Choroid plexus epithelial cell (primary cell): Measurements from ENCODE around the gene SCUBE1.
A peak's percentile ranks its signal among the peaks of the same experiment; 100 is the strongest.

Experiments
- DNase-seq: peaks from one replicate; pipeline ENCODE4 v3.0.0-alpha.2; 2010; ENCODE audit warnings: low read depth
- H3K4me3 ChIP-seq: 2 replicates; pipeline ENCODE4 v1.5.1; 2011; ENCODE audit warnings: low read depth, mild to moderate bottlenecking, control low read depth, low read length, moderate library complexity
- TF ChIP-seq, protein P1 (sequence below): conservative IDR thresholded peaks from 2 replicates; pipeline ENCODE4 v1.5.1; 2011; ENCODE audit warnings: low read depth, mild to moderate bottlenecking, control low read depth, inconsistent platforms, low read length, moderate library complexity

SCUBE1 gene

DNA sequence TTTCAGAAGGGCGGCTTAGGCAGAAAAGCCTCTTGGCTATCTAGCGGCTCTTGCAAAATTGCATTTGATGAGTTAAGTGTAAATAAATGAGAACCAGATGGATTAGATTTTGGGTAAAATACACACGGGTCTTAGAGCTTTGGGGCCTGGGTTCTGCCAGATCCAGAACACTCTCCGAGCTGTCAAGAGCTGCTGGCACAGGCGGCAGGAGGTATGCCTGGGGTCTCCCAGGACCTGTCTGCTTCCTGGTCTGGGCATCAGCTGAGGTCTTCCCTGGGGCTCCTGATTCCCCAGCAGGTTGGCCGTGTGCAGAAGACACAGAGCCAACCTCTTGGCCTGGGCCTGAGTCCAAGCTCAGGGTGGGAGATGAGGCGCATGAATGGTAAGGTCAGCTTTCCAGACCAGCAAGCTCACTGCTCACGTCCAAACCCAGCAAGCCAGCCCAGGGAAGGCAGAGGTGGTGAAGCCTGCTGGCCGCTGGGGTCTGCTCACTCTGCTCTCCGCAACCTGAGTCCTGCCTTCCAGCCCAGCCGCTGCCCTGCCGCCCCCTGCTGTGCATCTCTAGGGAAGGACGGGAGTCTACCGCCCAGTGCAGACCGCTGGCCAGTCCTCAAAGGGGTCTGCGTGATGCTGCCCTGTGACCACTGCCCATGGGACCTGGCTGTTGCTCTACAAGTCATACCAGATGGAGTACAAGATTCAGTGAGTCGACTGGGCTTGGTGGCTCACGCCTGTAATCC, 44.9 kb downstream of the SCUBE1 start:
- TF ChIP-seq, protein P1, sequence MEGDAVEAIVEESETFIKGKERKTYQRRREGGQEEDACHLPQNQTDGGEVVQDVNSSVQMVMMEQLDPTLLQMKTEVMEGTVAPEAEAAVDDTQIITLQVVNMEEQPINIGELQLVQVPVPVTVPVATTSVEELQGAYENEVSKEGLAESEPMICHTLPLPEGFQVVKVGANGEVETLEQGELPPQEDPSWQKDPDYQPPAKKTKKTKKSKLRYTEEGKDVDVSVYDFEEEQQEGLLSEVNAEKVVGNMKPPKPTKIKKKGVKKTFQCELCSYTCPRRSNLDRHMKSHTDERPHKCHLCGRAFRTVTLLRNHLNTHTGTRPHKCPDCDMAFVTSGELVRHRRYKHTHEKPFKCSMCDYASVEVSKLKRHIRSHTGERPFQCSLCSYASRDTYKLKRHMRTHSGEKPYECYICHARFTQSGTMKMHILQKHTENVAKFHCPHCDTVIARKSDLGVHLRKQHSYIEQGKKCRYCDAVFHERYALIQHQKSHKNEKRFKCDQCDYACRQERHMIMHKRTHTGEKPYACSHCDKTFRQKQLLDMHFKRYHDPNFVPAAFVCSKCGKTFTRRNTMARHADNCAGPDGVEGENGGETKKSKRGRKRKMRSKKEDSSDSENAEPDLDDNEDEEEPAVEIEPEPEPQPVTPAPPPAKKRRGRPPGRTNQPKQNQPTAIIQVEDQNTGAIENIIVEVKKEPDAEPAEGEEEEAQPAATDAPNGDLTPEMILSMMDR, result no peak
- no peak for DNase-seq
- H3K4me3 ChIP-seq, result no peak overlapping the region

DNA sequence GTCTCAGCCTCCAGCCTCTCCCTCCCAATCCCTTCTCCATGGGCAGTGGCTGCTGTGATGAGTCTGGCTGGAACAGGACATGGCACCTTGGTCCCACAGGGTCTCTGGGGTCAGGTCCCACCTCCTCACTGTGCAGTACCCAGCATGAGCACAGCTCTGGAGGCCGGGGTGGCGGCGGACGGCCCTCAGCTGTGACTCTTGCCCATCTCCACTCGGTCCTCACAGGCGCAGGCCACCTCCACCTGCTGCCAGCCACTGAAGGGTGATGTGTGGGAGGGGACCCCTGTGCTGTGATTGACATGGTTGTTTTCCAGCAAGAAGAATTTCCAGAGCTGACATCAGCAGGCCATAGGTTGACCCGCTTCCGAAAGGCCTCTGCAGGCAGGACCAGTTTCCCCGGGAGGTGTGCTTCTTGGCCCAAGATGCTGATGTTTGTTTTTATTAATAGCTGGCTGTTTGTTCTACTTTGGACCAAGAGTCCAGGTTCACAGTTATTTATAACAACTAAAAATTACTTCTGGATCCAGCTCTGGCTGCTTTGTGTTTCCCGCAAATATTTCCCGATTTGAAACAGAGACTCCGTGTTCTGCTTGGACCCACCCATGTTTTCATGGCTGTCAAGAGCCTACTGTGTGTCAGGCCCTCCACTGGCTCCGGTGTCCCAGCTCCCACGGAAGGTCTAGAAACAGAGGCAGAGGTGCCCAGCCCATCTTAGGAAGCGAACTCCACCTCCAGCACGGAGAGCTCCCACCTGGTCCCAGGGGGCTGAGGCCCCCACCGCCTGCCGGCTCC, 45.7 kb downstream of the SCUBE1 start:
- H3K4me3 ChIP-seq, result no peak overlapping the region
- TF ChIP-seq, protein P1, result no peak
- DNase-seq, result no peak

GRCh38 chr22:43296276-43296902, 46.8 kb downstream of the SCUBE1 start:
- no peak overlapping the region for H3K4me3 ChIP-seq
- TF ChIP-seq, protein P1, result no peak

DNA sequence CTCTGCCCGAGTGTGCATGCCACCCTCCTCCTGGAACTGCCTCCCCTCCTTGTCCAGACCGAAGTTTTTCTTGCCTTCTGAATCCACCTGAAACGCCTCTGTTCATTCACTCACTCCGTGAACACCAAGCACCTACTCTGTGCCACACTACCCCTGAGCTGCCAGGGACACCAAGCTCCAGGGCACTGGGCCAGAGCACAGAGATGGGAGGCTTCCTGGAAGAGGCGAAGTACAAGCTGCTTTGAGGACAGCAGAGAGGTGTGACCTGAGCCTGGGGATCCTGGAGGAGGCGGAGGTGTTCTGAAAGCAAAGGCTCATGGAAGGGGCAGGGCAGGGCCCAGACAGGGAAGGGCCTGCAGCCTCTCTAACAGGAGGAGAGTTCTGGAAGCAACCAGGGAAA, 47.5 kb downstream of the SCUBE1 start:
- no peak for DNase-seq
- no peak overlapping the region for H3K4me3 ChIP-seq
- TF ChIP-seq, protein P1, result no peak

More at GRCh38 chr22:43296276-43296902, 46.8 kb downstream of the SCUBE1 start:
- no peak for DNase-seq

- TF ChIP-seq, protein P1, result no peak
- H3K4me3 ChIP-seq, result no peak overlapping the region
- DNase-seq, result no peak
Measured at GRCh38 chr22:43295173-43295572, 48.0 kb downstream of the SCUBE1 start.

GRCh38 chr22:43293655-43294392, 49.3 kb downstream of the SCUBE1 start:
- H3K4me3 ChIP-seq, result no peak overlapping the region
- TF ChIP-seq, protein P1, result no peak
- DNase-seq, result peak; percentile 65
